GM19372 (cell line): ENCODE measurements around the gene HIGD1C.
A peak's percentile ranks its signal among the peaks of the same experiment; 100 is the strongest.
"Not testable (repeated sequence)": the region's sequence is repeated elsewhere in the genome, so short reads cannot be mapped to it uniquely, and the experiment has no call there.

Experiments used
- ATAC-seq: cut with Tn5 transposase; IDR thresholded peaks from one replicate; pipeline ENCODE4 v1.9.1; 2021; ENCODE audit warnings: mild to moderate bottlenecking, low read depth, moderate library complexity; ENCODE audit not compliant: unreplicated experiment

HIGD1C gene

GRCh38 chr12:50952510-50952909 is at the start of gene HIGD1C:
Gene HIGD1C, plus strand, starts transcription at chr12:50952544. Its CDS starts 1,455 bp downstream, at chr12:50953999.
- no peak for ATAC-seq

- ATAC-seq = not testable (repeated sequence)
Measured at GRCh38 chr12:50908479-50908878, 43.9 kb upstream of the HIGD1C start.

GRCh38 chr12:50912361-50912760 is 40.0 kb upstream of the HIGD1C start:
- ATAC-seq = not testable (repeated sequence)

GRCh38 chr12:50913224-50913623 is 39.1 kb upstream of the HIGD1C start:
- ATAC-seq = no peak

- no peak for ATAC-seq
Measured at GRCh38 chr12:50914872-50915484, 37.4 kb upstream of the HIGD1C start.

GRCh38 chr12:50916292-50916691 is 36.1 kb upstream of the HIGD1C start:
- no peak for ATAC-seq

GRCh38 chr12:50918584-50919316 is 33.6 kb upstream of the HIGD1C start:
- ATAC-seq = no peak

- no peak for ATAC-seq
Measured at GRCh38 chr12:50922820-50923219, 29.5 kb upstream of the HIGD1C start.

- no peak for ATAC-seq
Measured at GRCh38 chr12:50923361-50924130, 28.8 kb upstream of the HIGD1C start.

- no peak for ATAC-seq
Measured at GRCh38 chr12:50924131-50924438, 28.3 kb upstream of the HIGD1C start.

- ATAC-seq = peak; percentile 93
Measured at GRCh38 chr12:50924439-50925341, 27.7 kb upstream of the HIGD1C start.

GRCh38 chr12:50925342-50925651 is 27.0 kb upstream of the HIGD1C start:
- ATAC-seq = no peak

- no peak for ATAC-seq
Measured at GRCh38 chr12:50925920-50926319, 26.4 kb upstream of the HIGD1C start.

GRCh38 chr12:50926415-50926814 is 25.9 kb upstream of the HIGD1C start:
- ATAC-seq = no peak

- ATAC-seq = not testable (repeated sequence)
Measured at GRCh38 chr12:50926932-50927331, 25.4 kb upstream of the HIGD1C start.

- ATAC-seq = no peak
Measured at GRCh38 chr12:50927356-50927755, 25.0 kb upstream of the HIGD1C start.

- ATAC-seq = no peak
Measured at GRCh38 chr12:50927766-50928224, 24.5 kb upstream of the HIGD1C start.

GRCh38 chr12:50928392-50928791 is 24.0 kb upstream of the HIGD1C start:
- ATAC-seq = no peak

- ATAC-seq = no peak
Measured at GRCh38 chr12:50929831-50930230, 22.5 kb upstream of the HIGD1C start.

- ATAC-seq = not testable (repeated sequence)
Measured at GRCh38 chr12:50930477-50930876, 21.9 kb upstream of the HIGD1C start.
